Duodenal mucosa (tissue), 2 donors: ENCODE results near the gene FKBP4.
A peak's percentile ranks its signal among the peaks of the same experiment; 100 is the strongest.
"Not testable (repeated sequence)": the region's sequence is repeated elsewhere in the genome, so short reads cannot be mapped to it uniquely, and the experiment has no call there.

Experiments
- H3K27ac ChIP-seq: one replicate; pipeline ENCODE4 v1.7.0; 2013; ENCODE audit warnings: low read depth, low read length
- H3K27me3 ChIP-seq, 2 donors: one replicate each; pipeline ENCODE4 v1.7.0; 2013; ENCODE audit warnings: low read length in 2 of 2, control low read depth in 1 of 2; ENCODE audit not compliant: insufficient read depth in 2 of 2, control insufficient read depth in 1 of 2
- H3K36me3 ChIP-seq, 2 donors: one replicate each; pipeline ENCODE4 v1.7.0; 2013; ENCODE audit warnings: low read length in 2 of 2, control low read depth in 1 of 2; ENCODE audit not compliant: insufficient read depth in 2 of 2, control insufficient read depth in 1 of 2
- H3K4me1 ChIP-seq, 2 donors: one replicate each; pipeline ENCODE4 v1.7.0; 2013; ENCODE audit warnings: low read length in 2 of 2, control low read depth in 1 of 2; ENCODE audit not compliant: insufficient read depth in 2 of 2, control insufficient read depth in 1 of 2
- H3K4me3 ChIP-seq, 2 donors: one replicate each; pipeline ENCODE4 v1.7.0; 2013; ENCODE audit warnings: low read length in 2 of 2, low read depth in 1 of 2
- H3K9ac ChIP-seq, 2 donors: one replicate each; pipeline ENCODE4 v1.7.0; 2013; ENCODE audit warnings: low read length in 2 of 2, low read depth in 1 of 2
- H3K9me3 ChIP-seq, 2 donors: one replicate each; pipeline ENCODE4 v1.7.0; 2013; ENCODE audit warnings: low read length in 2 of 2, control low read depth in 1 of 2; ENCODE audit not compliant: control insufficient read depth in 1 of 2

Gene FKBP4

GRCh38 chr12:2759733-2760132, 35.0 kb upstream of the FKBP4 start:
- peaks cover 3 to 6% of the 10 kb centered on the region in 2 donors for H3K4me1 ChIP-seq
- H3K9me3 ChIP-seq, result no peaks in the 10 kb centered on the region
- H3K9ac ChIP-seq, result no peak overlapping the region
- no peaks in the 10 kb centered on the region for H3K27me3 ChIP-seq
- no peak overlapping the region for H3K27ac ChIP-seq
- H3K4me3 ChIP-seq, result no peak overlapping the region
- peaks cover 0 to 4% of the 10 kb centered on the region in 2 donors for H3K36me3 ChIP-seq

- Histone ChIP-seq H3K4me3 (no peak overlapping the region), H3K9ac (no peak overlapping the region), H3K27ac (no peak overlapping the region), H3K4me1 (peaks cover 11% of the 10 kb centered on the region in 2 donors), H3K36me3 (peaks cover 0 to 4% of the 10 kb centered on the region in 2 donors), H3K9me3 (no peaks in the 10 kb centered on the region), H3K27me3 (no peaks in the 10 kb centered on the region)
Observed at GRCh38 chr12:2764398-2764797, 30.4 kb upstream of the FKBP4 start.

GRCh38 chr12:2765052-2765451, 29.7 kb upstream of the FKBP4 start:
- Histone ChIP-seq H3K9me3 (no peaks in the 10 kb centered on the region), H3K36me3 (peaks cover 0 to 4% of the 10 kb centered on the region in 2 donors), H3K27me3 (no peaks in the 10 kb centered on the region), H3K4me1 (peaks cover 11 to 17% of the 10 kb centered on the region in 2 donors), H3K9ac (no peak overlapping the region), H3K4me3 (no peak overlapping the region), H3K27ac (no peak overlapping the region)

GRCh38 chr12:2765608-2766007, 29.2 kb upstream of the FKBP4 start:
- Histone ChIP-seq H3K9ac (no peak overlapping the region), H3K4me3 (no peak overlapping the region), H3K27ac (no peak overlapping the region), H3K36me3 (peaks cover 0 to 4% of the 10 kb centered on the region in 2 donors), H3K27me3 (no peaks in the 10 kb centered on the region), H3K4me1 (peaks cover 11 to 20% of the 10 kb centered on the region in 2 donors), H3K9me3 (no peaks in the 10 kb centered on the region)

- Histone ChIP-seq H3K27ac (no peak overlapping the region), H3K9ac (no peak overlapping the region), H3K4me3 (no peak overlapping the region), H3K9me3 (no peaks in the 10 kb centered on the region), H3K36me3 (no peaks in the 10 kb centered on the region), H3K4me1 (peaks cover 11 to 20% of the 10 kb centered on the region in 2 donors), H3K27me3 (no peaks in the 10 kb centered on the region)
Observed at GRCh38 chr12:2768224-2768961, 26.4 kb upstream of the FKBP4 start.

- Histone ChIP-seq H3K27ac (no peak overlapping the region), H3K27me3 (no peaks in the 10 kb centered on the region), H3K9ac (no peak overlapping the region), H3K9me3 (no peaks in the 10 kb centered on the region), H3K4me3 (peak overlapping the region in 1 of 2 donors; percentile 28), H3K4me1 (peaks cover 4 to 15% of the 10 kb centered on the region in 2 donors), H3K36me3 (no peaks in the 10 kb centered on the region)
Observed at GRCh38 chr12:2769866-2770533, 24.8 kb upstream of the FKBP4 start.

GRCh38 chr12:2770544-2770943, 24.2 kb upstream of the FKBP4 start:
- H3K9ac ChIP-seq, H3K36me3 ChIP-seq, H3K9me3 ChIP-seq, H3K4me3 ChIP-seq, H3K27ac ChIP-seq, H3K27me3 ChIP-seq, H3K4me1 ChIP-seq: not testable (repeated sequence)

- no peak overlapping the region for H3K4me3 ChIP-seq
- H3K36me3 ChIP-seq, result no peaks in the 10 kb centered on the region
- no peak overlapping the region for H3K27ac ChIP-seq
- H3K27me3 ChIP-seq, result no peaks in the 10 kb centered on the region
- no peak overlapping the region for H3K9ac ChIP-seq
- no peaks in the 10 kb centered on the region for H3K9me3 ChIP-seq
- peaks cover 0 to 9% of the 10 kb centered on the region in 2 donors for H3K4me1 ChIP-seq
Observed at GRCh38 chr12:2772370-2772769, 22.4 kb upstream of the FKBP4 start.

- H3K36me3 ChIP-seq, result no peaks in the 10 kb centered on the region
- H3K4me1 ChIP-seq, result peaks cover 0 to 9% of the 10 kb centered on the region in 2 donors
- no peak overlapping the region for H3K4me3 ChIP-seq
- H3K27me3 ChIP-seq, result no peaks in the 10 kb centered on the region
- H3K27ac ChIP-seq, result no peak overlapping the region
- H3K9ac ChIP-seq, result no peak overlapping the region
- no peaks in the 10 kb centered on the region for H3K9me3 ChIP-seq
Observed at GRCh38 chr12:2773199-2773875, 21.4 kb upstream of the FKBP4 start.

- no peaks in the 10 kb centered on the region for H3K27me3 ChIP-seq
Observed at GRCh38 chr12:2775431-2775830, 19.3 kb upstream of the FKBP4 start.

More at GRCh38 chr12:2775431-2775830, 19.3 kb upstream of the FKBP4 start:
- Histone ChIP-seq H3K4me3 (no peak overlapping the region), H3K9ac (no peak overlapping the region), H3K36me3 (no peaks in the 10 kb centered on the region), H3K9me3 (no peaks in the 10 kb centered on the region), H3K4me1 (no peaks in the 10 kb centered on the region), H3K27ac (no peak overlapping the region)
